Measurements from ENCODE around the gene EFEMP1.

EFEMP1 gene

DNA sequence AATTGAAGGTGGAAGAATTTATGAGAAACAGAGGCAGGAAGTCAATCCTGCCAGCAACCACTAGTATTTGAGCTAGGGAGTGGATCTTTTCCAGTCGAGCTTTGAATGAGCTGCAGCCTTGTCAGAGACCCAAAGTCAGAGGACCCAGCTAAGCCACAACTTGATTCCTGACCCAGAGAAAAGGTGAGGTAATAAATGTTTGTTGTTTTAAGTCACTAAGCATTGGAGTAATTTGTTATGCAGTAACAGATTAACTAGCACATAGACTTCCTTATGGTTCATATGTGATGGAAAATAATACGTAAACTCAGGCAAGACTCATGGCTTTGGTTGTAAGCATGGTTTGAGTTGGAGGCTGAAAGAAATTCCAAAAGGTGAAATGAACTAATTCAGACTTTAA lies 21.6 kb downstream of the EFEMP1 start:
- TF ChIP-seq, protein P1, sequence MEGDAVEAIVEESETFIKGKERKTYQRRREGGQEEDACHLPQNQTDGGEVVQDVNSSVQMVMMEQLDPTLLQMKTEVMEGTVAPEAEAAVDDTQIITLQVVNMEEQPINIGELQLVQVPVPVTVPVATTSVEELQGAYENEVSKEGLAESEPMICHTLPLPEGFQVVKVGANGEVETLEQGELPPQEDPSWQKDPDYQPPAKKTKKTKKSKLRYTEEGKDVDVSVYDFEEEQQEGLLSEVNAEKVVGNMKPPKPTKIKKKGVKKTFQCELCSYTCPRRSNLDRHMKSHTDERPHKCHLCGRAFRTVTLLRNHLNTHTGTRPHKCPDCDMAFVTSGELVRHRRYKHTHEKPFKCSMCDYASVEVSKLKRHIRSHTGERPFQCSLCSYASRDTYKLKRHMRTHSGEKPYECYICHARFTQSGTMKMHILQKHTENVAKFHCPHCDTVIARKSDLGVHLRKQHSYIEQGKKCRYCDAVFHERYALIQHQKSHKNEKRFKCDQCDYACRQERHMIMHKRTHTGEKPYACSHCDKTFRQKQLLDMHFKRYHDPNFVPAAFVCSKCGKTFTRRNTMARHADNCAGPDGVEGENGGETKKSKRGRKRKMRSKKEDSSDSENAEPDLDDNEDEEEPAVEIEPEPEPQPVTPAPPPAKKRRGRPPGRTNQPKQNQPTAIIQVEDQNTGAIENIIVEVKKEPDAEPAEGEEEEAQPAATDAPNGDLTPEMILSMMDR (IDR thresholded peaks at IDR 0.05; ENCODE audit: insufficient read depth, missing control alignments): no peak
- FAIRE-seq (no peak), DNase-seq (ENCODE audit: insufficient read length, low spot score) (no peak)

DNA sequence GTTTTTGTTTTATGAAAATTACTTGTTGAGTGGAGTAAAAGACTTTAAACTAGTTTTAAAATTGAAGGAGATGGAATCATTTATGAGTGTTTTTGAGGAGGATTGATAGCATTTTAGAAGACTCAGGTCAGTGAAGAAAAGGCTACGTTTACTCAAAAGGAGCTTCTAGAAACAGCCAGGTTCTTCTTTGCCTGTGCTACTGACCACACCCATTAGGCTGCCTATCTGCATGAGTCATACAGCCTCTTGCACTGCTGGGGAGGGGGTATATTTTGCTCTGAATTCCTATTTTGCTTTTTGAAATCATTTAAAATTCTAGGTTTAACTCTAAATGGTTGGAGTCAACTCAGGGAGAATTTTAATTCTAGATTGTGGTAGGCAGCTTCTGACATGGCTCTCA lies 22.3 kb downstream of the EFEMP1 start:
- DNase-seq (ENCODE audit: insufficient read length, low spot score): no peak
- no peak for FAIRE-seq
- TF ChIP-seq, protein P1 (IDR thresholded peaks at IDR 0.05; ENCODE audit: insufficient read depth, missing control alignments): no peak

DNA sequence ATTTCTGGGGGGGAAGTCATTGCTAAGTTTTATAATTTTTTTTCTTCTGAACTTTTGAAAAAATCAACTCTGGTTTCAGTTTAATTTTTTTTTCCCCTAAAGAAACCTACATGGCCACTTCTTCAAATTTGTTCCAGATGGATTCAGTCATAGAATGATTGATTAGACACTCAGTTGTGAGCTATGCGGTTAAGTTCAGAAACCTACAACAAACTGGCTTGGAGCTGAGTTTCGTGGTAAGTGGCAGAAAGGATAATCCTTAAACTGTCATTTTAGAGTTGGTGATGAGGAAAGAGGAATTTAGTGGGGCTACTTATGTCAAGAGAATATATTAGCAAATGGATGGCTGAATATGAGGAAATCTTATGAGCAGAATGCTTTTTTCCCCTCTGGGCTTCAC lies 23.7 kb downstream of the EFEMP1 start:
- DNase-seq (ENCODE audit: insufficient read length, low spot score) (no peak), FAIRE-seq (no peak)
- TF ChIP-seq, protein P1 (IDR thresholded peaks at IDR 0.05; ENCODE audit: insufficient read depth, missing control alignments): no peak

DNA sequence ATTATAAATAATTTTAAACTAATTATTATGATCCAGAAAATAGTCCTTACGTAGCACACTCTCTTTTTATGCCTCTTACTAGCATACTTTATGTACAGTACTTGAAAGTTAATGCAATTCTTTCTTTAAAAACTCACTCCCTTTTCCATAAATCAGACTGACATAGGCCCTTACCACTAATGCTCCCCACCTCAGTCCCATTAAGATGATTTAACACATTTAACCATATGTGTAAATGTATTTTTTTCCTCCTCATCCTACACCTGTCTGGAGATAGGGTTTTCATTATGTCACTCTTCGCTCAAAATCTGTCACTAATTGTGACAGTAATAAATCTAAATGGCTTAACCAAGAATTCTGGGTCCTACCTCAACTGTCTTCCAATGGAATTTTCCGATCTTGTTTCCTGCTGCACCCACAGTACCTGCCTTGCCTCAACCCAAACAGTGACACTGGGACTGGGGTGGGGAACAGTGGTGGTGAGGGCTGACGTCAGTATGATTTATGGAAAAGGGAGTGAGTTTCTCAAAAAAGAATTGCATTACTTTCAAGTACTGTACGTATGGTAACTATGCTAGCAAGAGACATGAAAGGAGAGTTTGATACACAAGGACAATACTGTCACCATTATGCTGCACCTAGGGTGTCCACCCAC lies 25.1 kb downstream of the EFEMP1 start:
- no peak for DNase-seq (ENCODE audit: insufficient read length, low spot score)
- FAIRE-seq: no peak
- TF ChIP-seq, protein P1 (IDR thresholded peaks at IDR 0.05; ENCODE audit: insufficient read depth, missing control alignments): no peak

DNA sequence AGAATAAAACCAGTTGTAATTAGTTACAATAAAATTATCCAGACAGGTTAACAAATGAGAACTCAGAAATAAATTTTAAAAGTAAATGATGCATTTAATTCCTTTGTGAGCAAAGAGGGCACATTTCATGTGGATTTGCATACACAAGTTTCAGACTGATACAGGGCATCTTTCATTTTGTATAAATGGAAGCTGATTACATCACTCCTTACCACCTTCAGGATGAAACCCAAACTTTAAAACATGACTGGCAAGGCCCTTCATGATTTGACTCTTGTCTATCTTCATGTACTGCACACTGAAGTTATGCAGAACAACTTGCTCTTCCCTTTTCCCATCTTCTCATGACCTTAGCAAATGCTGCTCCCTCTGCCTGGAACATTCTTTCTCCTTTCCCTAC lies 26.9 kb downstream of the EFEMP1 start:
- DNase-seq (ENCODE audit: insufficient read length, low spot score): no peak
- FAIRE-seq: no peak
- TF ChIP-seq, protein P1 (IDR thresholded peaks at IDR 0.05; ENCODE audit: insufficient read depth, missing control alignments): no peak

DNA sequence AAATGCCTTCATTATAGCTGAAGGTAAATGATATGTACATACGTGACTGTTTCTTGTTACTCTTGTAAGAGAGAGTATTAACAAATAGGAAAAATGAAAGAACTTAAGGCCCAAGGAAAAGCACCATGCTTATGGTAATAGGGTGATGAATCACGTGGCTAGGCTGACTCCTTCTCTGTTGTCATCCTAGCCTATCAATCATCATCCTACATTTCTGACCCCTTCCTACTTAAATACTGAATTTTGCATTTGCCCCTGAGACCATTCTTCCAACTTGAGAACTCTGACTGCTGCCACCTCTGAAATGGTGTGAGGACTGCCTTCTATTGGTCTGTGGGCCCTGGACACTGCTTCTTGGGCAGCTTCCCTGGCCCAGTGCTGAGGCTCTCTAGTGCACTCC lies 28.9 kb downstream of the EFEMP1 start:
- TF ChIP-seq, protein P1 (IDR thresholded peaks at IDR 0.05; ENCODE audit: insufficient read depth, missing control alignments): no peak
- FAIRE-seq (no peak), DNase-seq (ENCODE audit: insufficient read length, low spot score) (no peak)

DNA sequence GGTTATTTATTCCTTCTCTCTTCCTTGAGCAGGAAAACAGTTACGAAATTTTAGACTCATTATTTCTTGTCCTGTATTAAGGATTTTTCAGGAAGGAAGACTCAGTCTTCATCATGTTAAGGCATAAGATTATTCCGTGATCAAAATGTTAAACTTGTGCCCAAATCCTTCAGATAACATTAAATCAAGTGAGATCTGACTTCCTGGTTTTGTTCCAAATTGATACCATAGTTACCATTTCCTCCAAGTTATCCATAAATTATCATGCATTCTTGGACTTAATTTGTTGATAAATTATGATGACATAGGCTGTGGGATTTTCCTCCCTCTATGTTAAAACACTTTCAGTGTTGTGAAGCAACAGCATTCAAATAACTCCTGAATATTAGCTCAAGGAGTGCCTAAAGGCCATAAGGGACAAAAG lies 31.9 kb downstream of the EFEMP1 start:
- TF ChIP-seq, protein P1 (IDR thresholded peaks at IDR 0.05; ENCODE audit: insufficient read depth, missing control alignments): no peak
- DNase-seq (ENCODE audit: insufficient read length, low spot score) (no peak), FAIRE-seq (no peak)
